ENCODE results near the gene GASK1A.

GRCh38 chr3:43105596-43106292 lies 126.6 kb downstream of the GASK1A start, which contains the start of gene POMGNT2:
- TF ChIP-seq CTCF (IDR thresholded peaks at IDR 0.05): peak in 3 of 12 donors; percentile 9 to 30 (median 21)
- peak in 1 of 2 donors; percentile 73 for TF ChIP-seq POLR2A (IDR thresholded peaks at IDR 0.05)

All from heart left ventricle (tissue), 13 donors.